Kidney (tissue), 14 donors: ENCODE measurements around the gene NR2F1-AS1. TPM values are rescaled to one million over a fixed set of nuclear protein-coding genes. Genes with fewer than 3 reads are reported as not detected.

Experiments used
- DNase-seq, 5 donors: peaks; one replicate each; pipeline ENCODE4 v3.0.0-alpha.2; 2013 to 2020
- FAIRE-seq: peaks from 2 replicates; lab custom pipeline; 2012; peaks lifted over from hg19 to GRCh38; lab: Jason Lieb, UNC
- H3K27ac ChIP-seq, 2 donors: one replicate each; pipeline ENCODE4 v1.7.0; 2013; ENCODE audit warnings: low read depth in 2 of 2, low read length in 2 of 2, inconsistent platforms in 1 of 2
- H3K27me3 ChIP-seq: one replicate; pipeline ENCODE4 v1.7.1; 2013; ENCODE audit warnings: low read length, inconsistent platforms; ENCODE audit not compliant: control insufficient read depth, insufficient read depth
- H3K36me3 ChIP-seq, 3 donors: one replicate each; pipeline versions ENCODE4 v1.7.0 to v1.7.1; 2013; ENCODE audit warnings: low read length in 3 of 3, control low read depth in 1 of 3, inconsistent platforms in 1 of 3; ENCODE audit not compliant: insufficient read depth in 3 of 3, control insufficient read depth in 2 of 3
- H3K4me1 ChIP-seq, 3 donors: one replicate each; pipeline versions ENCODE4 v1.7.0 to v1.7.1; 2013; ENCODE audit warnings: low read length in 3 of 3, inconsistent platforms in 1 of 3, low read depth in 1 of 3; ENCODE audit not compliant: control insufficient read depth in 2 of 3, insufficient read depth in 2 of 3
- H3K4me3 ChIP-seq, 3 donors: one replicate each; pipeline versions ENCODE4 v1.7.0 to v1.8.1; 2013; ENCODE audit warnings: low read length in 3 of 3, control low read depth in 1 of 3, inconsistent platforms in 1 of 3
- H3K9ac ChIP-seq, 3 donors: one replicate each; pipeline versions ENCODE4 v1.7.0 to v1.7.1; 2013; ENCODE audit warnings: low read length in 3 of 3, control low read depth in 1 of 3, inconsistent platforms in 1 of 3
- H3K9me3 ChIP-seq, 3 donors: one replicate each; pipeline versions ENCODE4 v1.7.0 to v1.7.1; 2013; ENCODE audit warnings: low read length in 3 of 3, control low read depth in 1 of 3, inconsistent platforms in 1 of 3; ENCODE audit not compliant: control insufficient read depth in 2 of 3, insufficient read depth in 1 of 3
- intact Hi-C: fragments of 100-400 bp; cut with DNase I; formaldehyde crosslinking; loops from one replicate; pipeline ENCODE4 v1.11.1; 2022
- polyA plus RNA-seq: library from polyadenylated mRNA; stranded (reverse); fragments of 350-450 nt; fragmentation: Illumina TruSeq; extraction: RNeasy Lipid Tissue Mini Kit (QIAGEN cat#74804); gene quantifications from one replicate; pipeline ENCODE4 v1.2.3, GENCODE V29; 2014; ENCODE audit warnings: low read depth, low replicate concordance; ENCODE audit not compliant: insufficient read depth
- total RNA-seq: library from RNA; stranded (reverse); fragmentation: NEBNext Ultra II Directional; extraction: Animal tissue kit (Norgen Biotek cat#: 25700); gene quantifications from one replicate; pipeline ENCODE4 v1.2.1, GENCODE V29; 2021
- TF ChIP-seq, protein P1 (sequence below): IDR thresholded peaks from 3 replicates; pipeline ENCODE4 v1.5.1; 2012; ENCODE audit warnings: mild to moderate bottlenecking, moderate library complexity, borderline replicate concordance; ENCODE audit not compliant: insufficient read depth; ENCODE audit errors: extremely low read depth
- donor health status: control.
- donor health status: control.
- donor health status: control.
- donor health status: control.
- donor health status: control.
- donor health status: DM: yes; HTN: yes; CAD: no.
- donor health status: Normal renal cell carcinoma (clear cell type).

Gene NR2F1-AS1
- total and polyA plus RNA-seq, 2 donors from 2014 or later: 13.0 to 16.0 TPM

DNA sequence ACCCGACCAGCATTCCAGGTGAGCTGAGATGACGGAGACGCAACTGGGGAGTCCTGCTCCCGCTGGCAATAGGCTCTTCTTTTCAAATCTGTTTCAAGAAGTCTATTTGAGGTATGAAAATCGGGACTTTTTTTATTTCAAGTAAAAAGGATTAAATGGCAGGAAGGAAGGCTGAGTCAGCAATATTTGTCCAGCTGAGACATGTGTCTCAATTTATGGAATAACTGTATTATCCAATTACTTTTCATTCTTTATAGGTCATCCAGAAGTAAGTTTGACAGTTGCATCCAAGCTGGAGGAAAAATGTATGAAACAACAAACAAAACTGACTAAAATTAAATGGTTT, 221.1 kb downstream of the NR2F1-AS1 start:
- peak overlapping the region in 1 of 3 donors; percentile 11 for H3K4me3 ChIP-seq
- H3K4me1 ChIP-seq: peaks cover 0 to 2% (median 0%) of the 10 kb centered on the region in 3 donors
- FAIRE-seq: no peak
- intact Hi-C loops: no loop called here
- no peaks in the 10 kb centered on the region for H3K36me3 ChIP-seq
- TF ChIP-seq, protein P1, sequence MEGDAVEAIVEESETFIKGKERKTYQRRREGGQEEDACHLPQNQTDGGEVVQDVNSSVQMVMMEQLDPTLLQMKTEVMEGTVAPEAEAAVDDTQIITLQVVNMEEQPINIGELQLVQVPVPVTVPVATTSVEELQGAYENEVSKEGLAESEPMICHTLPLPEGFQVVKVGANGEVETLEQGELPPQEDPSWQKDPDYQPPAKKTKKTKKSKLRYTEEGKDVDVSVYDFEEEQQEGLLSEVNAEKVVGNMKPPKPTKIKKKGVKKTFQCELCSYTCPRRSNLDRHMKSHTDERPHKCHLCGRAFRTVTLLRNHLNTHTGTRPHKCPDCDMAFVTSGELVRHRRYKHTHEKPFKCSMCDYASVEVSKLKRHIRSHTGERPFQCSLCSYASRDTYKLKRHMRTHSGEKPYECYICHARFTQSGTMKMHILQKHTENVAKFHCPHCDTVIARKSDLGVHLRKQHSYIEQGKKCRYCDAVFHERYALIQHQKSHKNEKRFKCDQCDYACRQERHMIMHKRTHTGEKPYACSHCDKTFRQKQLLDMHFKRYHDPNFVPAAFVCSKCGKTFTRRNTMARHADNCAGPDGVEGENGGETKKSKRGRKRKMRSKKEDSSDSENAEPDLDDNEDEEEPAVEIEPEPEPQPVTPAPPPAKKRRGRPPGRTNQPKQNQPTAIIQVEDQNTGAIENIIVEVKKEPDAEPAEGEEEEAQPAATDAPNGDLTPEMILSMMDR: no peak
- H3K27me3 ChIP-seq: no peaks in the 10 kb centered on the region
- H3K9me3 ChIP-seq: no peaks in the 10 kb centered on the region
- H3K27ac ChIP-seq: peak overlapping the region; percentile 69 to 83
- H3K9ac ChIP-seq: no peak overlapping the region
- DNase-seq: no peak

Other genes with a start within 250 kb of the NR2F1-AS1 start
- 49.5 TPM for gene NR2F1, start 2.0 kb upstream of the NR2F1-AS1 start, total RNA-seq
- 22.8 TPM for gene NR2F1, start 2.0 kb upstream of the NR2F1-AS1 start, polyA plus RNA-seq
- 1.8 TPM for gene POU5F2, start 160.4 kb upstream of the NR2F1-AS1 start, total RNA-seq
- gene POU5F2, start 160.4 kb upstream of the NR2F1-AS1 start, polyA plus RNA-seq: not detected